Endothelial cell (in vitro differentiated cells): ENCODE data around the gene SFRP2. TPM values are rescaled to one million over a fixed set of nuclear protein-coding genes. Genes with fewer than 3 reads are reported as not detected.

Experiments
- DNase-seq: peaks from one replicate; pipeline ENCODE4 v3.0.0; 2021; ENCODE audit warnings: low spot score
- H3K27ac Mint-ChIP-seq: one replicate; pipeline ENCODE4 v1.8.0; 2021; ENCODE audit warnings: mixed read lengths, inconsistent platforms; ENCODE audit not compliant: unreplicated experiment
- H3K27me3 Mint-ChIP-seq: one replicate; pipeline ENCODE4 v1.8.0; 2021; ENCODE audit warnings: mild to moderate bottlenecking, moderate library complexity, mixed read lengths, inconsistent platforms; ENCODE audit not compliant: unreplicated experiment
- H3K36me3 Mint-ChIP-seq: one replicate; pipeline ENCODE4 v1.8.0; 2021; ENCODE audit warnings: mild to moderate bottlenecking, low read depth, mixed read lengths, inconsistent platforms; ENCODE audit not compliant: unreplicated experiment
- H3K4me1 Mint-ChIP-seq: one replicate; pipeline ENCODE4 v1.8.0; 2021; ENCODE audit warnings: mild to moderate bottlenecking, mixed read lengths, inconsistent platforms; ENCODE audit not compliant: unreplicated experiment
- H3K4me3 Mint-ChIP-seq: one replicate; pipeline ENCODE4 v1.8.0; 2021; ENCODE audit warnings: mild to moderate bottlenecking, mixed read lengths, inconsistent platforms; ENCODE audit not compliant: unreplicated experiment
- H3K9me3 Mint-ChIP-seq: one replicate; pipeline ENCODE4 v1.8.0; 2021; ENCODE audit warnings: mixed read lengths, inconsistent platforms; ENCODE audit not compliant: unreplicated experiment
- total RNA-seq: library from RNA; stranded (reverse); fragmentation: NEBNext Ultra II Directional; extraction: Animal tissue kit (Norgen Biotek cat#: 25700); gene quantifications from one replicate; pipeline ENCODE4 v1.2.1, GENCODE V29; 2021; ENCODE audit not compliant: unreplicated experiment
- TF ChIP-seq, protein P1 (sequence below): fragments of 200-600 bp; sonication (generic); IDR thresholded peaks from one replicate; pipeline ENCODE4 v1.5.0; 2021; ENCODE audit warnings: antibody characterized with exemption; ENCODE audit not compliant: unreplicated experiment

Gene SFRP2
- total RNA-seq, 1 donor from 2014 or later = 4.1 TPM

DNA sequence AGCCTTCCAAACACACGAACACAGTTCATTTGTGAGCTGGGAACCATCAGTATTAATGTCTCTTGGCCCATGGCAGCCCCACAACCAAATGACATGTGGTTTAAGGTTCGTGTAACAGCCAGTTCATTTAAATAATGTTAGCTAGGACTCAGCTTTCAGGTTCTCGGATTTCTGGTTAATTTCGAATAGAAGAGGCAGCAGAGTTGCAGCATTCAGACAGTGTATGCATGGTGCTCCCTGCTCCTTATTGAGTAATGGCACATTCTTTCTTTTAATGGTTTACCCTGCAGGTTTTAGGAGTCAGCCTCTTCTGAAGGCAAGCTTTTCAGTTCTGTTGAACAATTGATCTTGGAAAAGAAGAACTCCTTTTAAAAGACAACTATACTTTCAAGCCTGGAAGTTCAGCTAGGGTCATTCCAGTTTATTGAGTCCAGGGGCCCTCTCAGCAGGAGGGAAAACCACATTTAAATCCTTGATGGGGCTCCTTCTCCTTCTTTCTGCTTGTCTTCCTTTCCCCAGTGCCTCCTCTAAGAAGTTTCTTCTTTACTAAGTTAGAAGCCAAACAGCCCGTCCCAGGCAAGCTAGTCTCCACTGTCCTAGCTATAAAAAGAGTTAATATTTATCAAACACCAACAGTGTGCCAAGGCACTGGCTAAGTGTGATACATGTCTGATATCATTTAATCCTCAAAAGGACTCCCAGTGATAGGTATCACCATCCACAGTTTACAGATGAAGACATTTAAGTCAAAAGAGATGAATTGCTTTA, 24.1 kb downstream of the SFRP2 start:
- no peak for DNase-seq
- TF ChIP-seq, protein P1, sequence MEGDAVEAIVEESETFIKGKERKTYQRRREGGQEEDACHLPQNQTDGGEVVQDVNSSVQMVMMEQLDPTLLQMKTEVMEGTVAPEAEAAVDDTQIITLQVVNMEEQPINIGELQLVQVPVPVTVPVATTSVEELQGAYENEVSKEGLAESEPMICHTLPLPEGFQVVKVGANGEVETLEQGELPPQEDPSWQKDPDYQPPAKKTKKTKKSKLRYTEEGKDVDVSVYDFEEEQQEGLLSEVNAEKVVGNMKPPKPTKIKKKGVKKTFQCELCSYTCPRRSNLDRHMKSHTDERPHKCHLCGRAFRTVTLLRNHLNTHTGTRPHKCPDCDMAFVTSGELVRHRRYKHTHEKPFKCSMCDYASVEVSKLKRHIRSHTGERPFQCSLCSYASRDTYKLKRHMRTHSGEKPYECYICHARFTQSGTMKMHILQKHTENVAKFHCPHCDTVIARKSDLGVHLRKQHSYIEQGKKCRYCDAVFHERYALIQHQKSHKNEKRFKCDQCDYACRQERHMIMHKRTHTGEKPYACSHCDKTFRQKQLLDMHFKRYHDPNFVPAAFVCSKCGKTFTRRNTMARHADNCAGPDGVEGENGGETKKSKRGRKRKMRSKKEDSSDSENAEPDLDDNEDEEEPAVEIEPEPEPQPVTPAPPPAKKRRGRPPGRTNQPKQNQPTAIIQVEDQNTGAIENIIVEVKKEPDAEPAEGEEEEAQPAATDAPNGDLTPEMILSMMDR = no peak
- Mint-ChIP-seq H3K9me3 (no peaks in the 10 kb centered on the region), H3K27ac (no peak overlapping the region), H3K36me3 (no peaks in the 10 kb centered on the region), H3K4me1 (no peaks in the 10 kb centered on the region), H3K4me3 (no peak overlapping the region), H3K27me3 (no peaks in the 10 kb centered on the region)

DNA sequence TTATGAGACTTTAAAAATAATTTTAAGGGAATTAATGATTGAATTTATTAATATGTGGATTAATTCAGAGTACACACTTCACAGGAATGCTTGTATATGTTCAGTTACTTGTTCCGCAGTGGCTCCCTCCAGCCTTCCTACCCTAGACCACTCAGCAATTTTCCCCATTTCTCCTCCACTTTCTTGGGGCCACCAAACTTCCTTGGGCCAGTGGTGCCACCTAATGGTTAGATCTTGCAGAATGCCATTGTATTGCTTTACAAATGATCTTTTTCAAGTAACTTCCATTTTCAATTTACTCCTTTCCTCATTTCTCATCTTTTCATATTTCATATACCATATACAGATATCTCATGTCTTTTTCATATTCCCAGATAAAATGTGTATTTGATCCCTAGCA, 25.5 kb downstream of the SFRP2 start:
- Mint-ChIP-seq H3K36me3 (no peaks in the 10 kb centered on the region), H3K4me1 (peaks cover 2% of the 10 kb centered on the region), H3K27me3 (peaks cover 7% of the 10 kb centered on the region), H3K27ac (no peak overlapping the region), H3K4me3 (no peak overlapping the region), H3K9me3 (no peaks in the 10 kb centered on the region)
- TF ChIP-seq, protein P1 = peak; percentile 35
- no peak for DNase-seq

DNA sequence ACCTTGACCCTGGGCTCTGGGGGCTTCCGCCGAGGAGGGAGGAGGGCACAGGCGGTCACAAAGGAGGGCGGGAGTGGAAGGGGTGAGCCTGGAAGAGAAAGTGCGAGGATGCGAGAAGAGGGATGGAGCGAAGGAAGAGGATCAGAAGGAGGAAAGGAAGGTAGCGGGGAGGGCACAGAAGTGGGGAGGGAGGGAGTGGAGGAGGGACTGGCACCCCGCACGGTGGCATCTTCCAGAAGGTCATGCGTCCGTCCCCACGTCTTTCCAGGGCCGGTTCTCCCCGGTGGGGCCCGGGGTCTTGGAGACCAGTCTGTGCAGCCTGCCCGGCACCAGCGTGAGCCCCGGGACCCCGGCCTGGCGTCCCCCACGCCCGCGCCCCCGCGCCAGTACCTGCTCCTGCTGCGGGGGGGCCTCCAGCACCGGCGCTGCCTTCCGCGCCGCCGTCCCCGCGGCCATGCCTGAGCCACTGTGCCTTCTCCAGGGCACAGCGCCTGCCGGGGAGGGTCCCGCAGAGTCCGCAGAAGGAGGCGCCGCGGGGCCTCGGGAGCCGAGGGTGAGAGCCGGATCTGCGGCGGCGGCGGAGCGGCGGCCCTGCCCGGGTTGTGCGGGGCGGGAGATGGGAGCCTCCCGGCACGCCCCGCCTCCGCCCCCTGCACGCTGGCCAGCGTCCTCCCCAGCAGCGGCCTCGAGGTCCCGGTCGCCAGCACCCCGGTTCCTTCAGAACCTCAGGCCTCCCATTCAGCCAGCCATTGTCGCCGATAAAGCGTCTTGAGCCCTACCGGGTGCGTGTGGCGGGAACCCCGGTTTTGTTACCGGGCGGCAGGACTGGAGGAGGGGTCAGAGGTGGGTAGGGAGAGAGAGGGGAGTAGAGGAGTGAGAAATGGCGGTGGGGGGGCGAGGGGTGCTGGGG, 29.2 kb downstream of the SFRP2 start, which contains the start of gene RNF175:
Gene RNF175, minus strand, starts transcription at position 618 of the 910 bp plus-strand sequence. Its CDS starts 162 bp downstream, at position 456.
- Mint-ChIP-seq H3K27ac (no peak within 1 kb of the TSS), H3K9me3 (no peaks in the 10 kb centered on the region), H3K36me3 (no peaks in the 10 kb centered on the region), H3K4me3 (peak within 1 kb of the TSS; percentile 62), H3K4me1 (peaks cover 2% of the 10 kb centered on the region), H3K27me3 (peaks cover 11% of the 10 kb centered on the region)
- DNase-seq = peak; percentile 41
- TF ChIP-seq, protein P1 = no peak

DNA sequence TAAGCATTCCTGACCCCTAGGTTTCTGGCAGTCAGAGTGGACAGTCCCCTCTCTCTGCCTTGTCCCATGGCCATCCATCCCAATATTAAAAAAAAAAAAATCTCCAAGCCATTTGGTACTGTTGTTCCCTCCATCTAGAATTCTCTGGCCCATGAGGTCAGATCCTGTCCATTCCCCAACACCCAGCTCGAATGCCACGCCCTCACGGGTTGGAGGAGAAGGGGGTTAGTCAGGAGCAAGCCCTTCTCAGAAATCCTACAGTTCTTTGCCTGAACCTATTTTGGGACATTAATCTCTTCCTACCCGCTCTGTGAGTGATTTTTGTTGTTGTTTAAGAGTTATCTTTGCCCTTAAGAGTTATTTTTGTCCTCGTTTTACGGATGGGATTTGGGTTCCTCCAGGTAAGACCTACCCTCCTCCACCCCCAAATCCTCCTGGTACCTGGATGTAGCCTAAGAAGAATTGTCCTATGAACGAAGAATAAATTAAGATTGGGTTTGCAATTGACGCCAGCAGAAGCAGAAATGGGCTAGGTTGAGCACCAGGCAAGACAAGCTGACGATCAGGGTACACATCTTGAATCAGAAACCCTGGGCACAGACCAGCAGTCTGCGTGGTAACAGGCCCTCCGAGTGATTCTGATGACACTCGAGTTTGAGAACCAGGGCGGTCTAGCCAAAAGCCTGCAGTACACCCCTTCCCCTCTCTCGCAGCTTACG, 30.0 kb downstream of the SFRP2 start:
- peaks cover 2% of the 10 kb centered on the region for H3K4me1 Mint-ChIP-seq
- H3K27me3 Mint-ChIP-seq = peaks cover 11% of the 10 kb centered on the region
- H3K9me3 Mint-ChIP-seq = no peaks in the 10 kb centered on the region
- no peaks in the 10 kb centered on the region for H3K36me3 Mint-ChIP-seq
- H3K27ac Mint-ChIP-seq = no peak overlapping the region
- TF ChIP-seq, protein P1 = no peak
- DNase-seq = no peak
- H3K4me3 Mint-ChIP-seq = peak overlapping the region; percentile 62
